T-helper 1 cell treated with Interleukin-12 subunit alpha and Interleukin-12 subunit beta and Interleukin-4 antibody, amounts not matched to agents 30 ng/mL and 1 ng/mL, for 36 hours (primary cell): ENCODE data around the gene RGL1. TPM values are rescaled to one million over a fixed set of nuclear protein-coding genes. Genes with fewer than 3 reads are reported as not detected.

Experiments used
- intact Hi-C: fragments of 100-400 bp; cut with micrococcal nuclease; formaldehyde crosslinking; loops from one replicate; pipeline ENCODE4 v1.15.1; 2024
- total RNA-seq: library from RNA; stranded (reverse); gene quantifications from 2 replicates; pipeline ENCODE4 v1.2.3, GENCODE V29; 2022

RGL1 gene
- total RNA-seq, 1 donor from 2014 or later = 5.4 TPM

- intact Hi-C loops = loop anchor here (10.0 kb wide), 1 partner anchor 369 kb away; no protein-coding TSS in a partner anchor
These were observed 109.4 kb downstream of the RGL1 start for GRCh38 chr1:183914276-183914675.

- intact Hi-C loops = loop anchor here (5.0 to 10.0 kb wide), 5 partner anchors 108 to 1313 kb away; partner anchors contain the start of genes RGL1 and RGS16
These were observed 110.0 kb downstream of the RGL1 start for GRCh38 chr1:183914891-183915290.

GRCh38 chr1:183915625-183916510, 110.9 kb downstream of the RGL1 start:
- intact Hi-C loops = loop anchor here (1.0 to 10.0 kb wide), 14 partner anchors 40 to 1314 kb away; partner anchors contain the start of genes RGL1, RGS16 and TSEN15

- intact Hi-C loops = loop anchor here (1.0 to 10.0 kb wide), 14 partner anchors 40 to 1314 kb away; partner anchors contain the start of genes RGL1, RGS16 and TSEN15
These were observed 111.7 kb downstream of the RGL1 start for GRCh38 chr1:183916574-183916973.

DNA sequence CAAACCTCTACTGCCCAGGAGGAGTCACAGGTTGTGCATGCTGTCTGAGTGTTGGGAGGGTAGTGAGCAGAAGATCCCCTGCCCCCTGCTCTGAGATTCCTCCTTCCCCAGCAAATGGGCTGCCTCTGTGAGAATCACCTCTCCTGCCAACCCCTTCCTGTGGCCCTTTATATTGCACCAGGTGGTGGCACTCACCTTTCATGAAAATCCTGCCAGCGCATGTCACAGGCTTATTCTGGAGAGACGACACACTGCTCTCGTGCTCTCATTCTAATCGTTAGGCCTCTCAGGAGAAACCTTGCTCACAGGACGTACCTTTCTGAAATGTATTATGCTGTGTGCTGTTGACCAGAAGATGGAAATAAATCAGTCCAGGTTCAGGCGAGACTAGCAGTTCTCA, 113.7 kb downstream of the RGL1 start:
- intact Hi-C loops = loop anchor here (5.0 to 10.0 kb wide), 5 partner anchors 111 to 1316 kb away; partner anchors contain the start of genes RGL1 and RGS16

GRCh38 chr1:183920651-183921050, 115.7 kb downstream of the RGL1 start:
- intact Hi-C loops = no loop called here

DNA sequence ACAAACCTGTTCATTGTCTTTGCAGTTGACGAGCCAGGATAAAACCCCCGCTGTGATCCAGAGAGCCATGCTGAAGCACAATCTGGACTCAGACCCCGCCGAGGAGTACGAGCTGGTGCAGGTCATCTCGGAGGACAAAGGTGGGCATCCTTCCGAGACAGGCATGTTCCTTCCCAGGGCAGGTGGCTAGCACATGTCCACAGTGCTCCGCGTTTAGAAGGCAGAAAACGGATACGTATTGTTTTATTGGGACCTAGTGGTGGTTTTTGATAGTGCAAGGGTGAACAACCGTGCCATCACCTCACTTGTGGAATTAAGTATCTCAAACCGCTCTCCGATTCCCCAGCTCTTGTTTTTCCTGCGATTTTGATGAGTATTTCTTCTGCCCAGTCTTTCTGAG, 117.3 kb downstream of the RGL1 start:
- intact Hi-C loops = no loop called here

DNA sequence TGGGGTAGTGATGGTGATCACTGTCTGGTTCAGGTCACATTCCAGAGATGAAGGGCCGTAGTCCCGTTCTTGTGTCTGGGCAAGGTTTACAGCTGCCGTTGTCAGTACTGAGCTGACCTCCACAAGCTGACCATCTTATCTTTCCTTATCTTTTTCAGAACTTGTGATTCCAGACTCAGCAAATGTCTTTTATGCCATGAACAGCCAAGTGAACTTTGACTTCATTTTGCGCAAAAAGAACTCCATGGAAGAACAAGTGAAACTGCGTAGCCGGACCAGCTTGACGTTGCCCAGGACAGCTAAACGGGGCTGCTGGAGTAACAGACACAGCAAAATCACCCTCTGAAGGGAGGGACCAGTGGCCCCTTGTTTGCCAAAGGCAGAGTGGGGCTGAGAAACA, 121.0 kb downstream of the RGL1 start:
- intact Hi-C loops = no loop called here

DNA sequence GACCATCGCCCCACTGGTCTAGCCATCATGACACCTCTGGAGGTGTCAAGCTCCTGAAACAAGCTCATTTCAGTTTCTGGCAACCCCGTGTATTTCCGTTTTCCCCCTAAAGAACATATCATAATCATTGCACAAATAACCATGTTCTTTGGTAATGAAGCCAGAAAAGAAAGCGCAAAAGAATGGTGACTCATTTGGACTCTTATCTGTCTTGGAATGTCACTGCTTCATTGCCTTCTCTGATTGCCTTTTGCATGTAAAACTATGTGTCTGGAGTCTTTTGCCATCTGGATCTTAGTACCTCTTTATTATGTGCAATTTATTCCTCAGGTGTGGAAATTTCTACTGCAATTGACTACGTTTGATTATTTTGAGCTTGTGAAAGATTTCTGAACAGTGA, 122.1 kb downstream of the RGL1 start:
- intact Hi-C loops = no loop called here

- intact Hi-C loops = no loop called here
These were observed 126.8 kb downstream of the RGL1 start for GRCh38 chr1:183931646-183932271.

DNA sequence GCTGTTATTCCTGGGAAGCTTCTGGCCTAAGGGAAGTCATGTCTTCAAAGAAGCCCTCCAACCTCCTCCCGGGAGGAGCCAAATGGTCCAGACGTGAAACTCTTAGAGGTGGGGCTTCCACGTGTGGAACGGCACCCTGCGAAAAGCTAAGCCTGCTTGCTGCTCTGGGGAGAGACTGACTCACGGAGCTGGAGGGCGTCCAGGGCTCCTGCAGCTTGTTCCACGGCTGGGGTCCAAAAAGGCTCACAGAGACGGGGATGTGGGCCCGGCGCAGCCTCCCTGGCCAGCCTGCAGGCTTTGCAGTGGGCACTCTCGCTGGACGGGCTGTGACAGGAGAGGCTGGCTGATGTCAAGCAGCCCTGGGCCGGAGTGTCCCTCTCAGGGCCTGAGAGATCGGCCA, 127.5 kb downstream of the RGL1 start:
- intact Hi-C loops = no loop called here

- intact Hi-C loops = no loop called here
These were observed 128.7 kb downstream of the RGL1 start for GRCh38 chr1:183933528-183934179.

- intact Hi-C loops = no loop called here
These were observed 129.4 kb downstream of the RGL1 start for GRCh38 chr1:183934314-183934713.

GRCh38 chr1:183936009-183936408, 131.1 kb downstream of the RGL1 start:
- intact Hi-C loops = no loop called here

- intact Hi-C loops = no loop called here
These were observed 131.9 kb downstream of the RGL1 start for GRCh38 chr1:183936791-183937190.

DNA sequence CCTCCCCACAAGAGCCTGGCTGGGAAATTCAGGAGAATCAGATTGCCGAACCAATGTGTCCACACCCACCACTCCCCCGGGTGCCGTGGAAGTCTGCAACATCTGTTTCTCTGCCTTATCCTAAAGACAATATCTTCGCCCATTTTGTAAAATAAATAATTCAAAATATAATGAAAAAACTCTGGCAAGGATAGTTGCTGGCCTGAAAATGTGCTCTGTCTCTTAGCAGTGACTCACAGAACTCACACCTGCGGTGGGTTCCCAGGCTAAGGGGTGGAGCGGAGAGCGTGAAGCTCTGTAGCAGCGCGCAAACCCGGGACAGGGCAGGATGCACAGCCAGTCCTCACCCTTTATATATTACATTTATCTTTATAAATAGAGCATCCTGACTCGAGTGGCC, 132.7 kb downstream of the RGL1 start:
- intact Hi-C loops = no loop called here

DNA sequence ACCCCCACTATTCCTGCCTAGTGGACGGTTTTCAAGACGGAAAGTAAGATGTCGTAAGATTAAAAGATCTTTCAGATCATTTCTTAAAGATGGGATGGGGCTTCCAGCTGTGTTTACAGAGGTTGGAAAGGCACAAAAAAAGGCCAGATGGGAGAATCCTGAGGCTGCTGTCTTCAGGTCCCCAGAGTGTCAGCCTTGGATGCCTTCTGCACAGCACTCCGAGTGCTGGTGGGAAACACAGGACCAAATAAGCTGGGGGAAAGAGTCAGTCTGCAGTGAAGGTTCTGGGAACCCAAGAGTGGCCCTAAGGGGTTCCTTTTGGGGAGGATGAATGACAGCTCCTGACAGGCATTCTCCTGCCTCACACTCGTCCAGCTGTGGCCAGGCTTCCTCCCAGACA, 136.1 kb downstream of the RGL1 start:
- intact Hi-C loops = no loop called here

- intact Hi-C loops = no loop called here
These were observed 138.2 kb downstream of the RGL1 start for GRCh38 chr1:183942933-183943693.

GRCh38 chr1:183945428-183946319, 140.8 kb downstream of the RGL1 start:
- intact Hi-C loops = no loop called here

DNA sequence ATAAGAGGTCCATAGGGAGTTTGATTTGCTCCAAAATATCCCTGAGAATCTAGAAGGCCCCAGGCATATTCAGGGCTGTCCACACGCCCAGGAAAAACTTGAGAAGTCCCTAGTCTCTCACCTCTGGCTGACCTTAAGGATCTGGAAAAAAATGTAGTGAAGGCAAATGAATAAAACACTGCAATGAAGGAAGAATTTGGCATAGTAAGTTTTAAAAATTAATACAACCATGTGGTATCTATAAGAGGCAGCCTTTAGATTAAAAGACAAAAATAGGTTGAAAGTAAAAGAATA, 141.3 kb downstream of the RGL1 start:
- intact Hi-C loops = no loop called here
